HEK293 (cell line): ENCODE measurements around the gene INO80B.

Experiments used
- REPIN1 ChIP-seq: fragments of 450-650 bp; formaldehyde crosslinking; IDR thresholded peaks from 2 replicates; pipeline ENCODE4 v1.5.1; 2017; ENCODE audit warnings: missing biosample characterization, missing genetic modification characterization, low read depth
- ZNF16 ChIP-seq: fragments of 450-650 bp; formaldehyde crosslinking; IDR thresholded peaks from 2 replicates; pipeline ENCODE4 v1.5.1; 2016; ENCODE audit warnings: low read depth, missing biosample characterization, missing genetic modification characterization
- ZNF175 ChIP-seq: fragments of 450-650 bp; formaldehyde crosslinking; IDR thresholded peaks from 2 replicates; pipeline ENCODE4 v1.5.1; 2016; ENCODE audit warnings: missing biosample characterization, missing genetic modification characterization
- ZNF514 ChIP-seq: fragments of 450-650 bp; formaldehyde crosslinking; IDR thresholded peaks from 2 replicates; pipeline ENCODE4 v1.5.1; 2016; ENCODE audit warnings: missing biosample characterization, missing genetic modification characterization
- ZNF560 ChIP-seq: fragments of 450-650 bp; formaldehyde crosslinking; IDR thresholded peaks from 2 replicates; pipeline ENCODE4 v1.5.1; 2017; ENCODE audit warnings: missing biosample characterization, missing genetic modification characterization, borderline replicate concordance
- ZNF658 ChIP-seq: fragments of 450-650 bp; formaldehyde crosslinking; IDR thresholded peaks from 2 replicates; pipeline ENCODE4; 2016; ENCODE audit warnings: missing biosample characterization, missing genetic modification characterization
- ZNF677 ChIP-seq: fragments of 450-650 bp; IDR thresholded peaks from 2 replicates; pipeline ENCODE4 v1.5.0; 2018; ENCODE audit warnings: missing biosample characterization, mild to moderate bottlenecking, missing genetic modification characterization, moderate library complexity
- TF ChIP-seq, protein P1 (sequence below): fragments of 450-650 bp; formaldehyde crosslinking; IDR thresholded peaks from 2 replicates; pipeline ENCODE4 v1.5.1; 2016; ENCODE audit warnings: missing biosample characterization, missing genetic modification characterization
- TF ChIP-seq, protein P2 (sequence below): fragments of 450-650 bp; formaldehyde crosslinking; IDR thresholded peaks from 2 replicates; pipeline ENCODE4 v1.5.1; 2016; ENCODE audit warnings: missing biosample characterization, missing genetic modification characterization
- TF ChIP-seq, protein P3 (sequence below): fragments of 450-650 bp; formaldehyde crosslinking; IDR thresholded peaks from 2 replicates; pipeline ENCODE4 v1.5.1; 2016; ENCODE audit warnings: missing biosample characterization, missing genetic modification characterization
- TF ChIP-seq, protein P4 (sequence below): fragments of 450-650 bp; formaldehyde crosslinking; IDR thresholded peaks from 2 replicates; pipeline ENCODE4 v1.5.0; 2017; ENCODE audit warnings: missing biosample characterization, missing genetic modification characterization, borderline replicate concordance

DNA sequence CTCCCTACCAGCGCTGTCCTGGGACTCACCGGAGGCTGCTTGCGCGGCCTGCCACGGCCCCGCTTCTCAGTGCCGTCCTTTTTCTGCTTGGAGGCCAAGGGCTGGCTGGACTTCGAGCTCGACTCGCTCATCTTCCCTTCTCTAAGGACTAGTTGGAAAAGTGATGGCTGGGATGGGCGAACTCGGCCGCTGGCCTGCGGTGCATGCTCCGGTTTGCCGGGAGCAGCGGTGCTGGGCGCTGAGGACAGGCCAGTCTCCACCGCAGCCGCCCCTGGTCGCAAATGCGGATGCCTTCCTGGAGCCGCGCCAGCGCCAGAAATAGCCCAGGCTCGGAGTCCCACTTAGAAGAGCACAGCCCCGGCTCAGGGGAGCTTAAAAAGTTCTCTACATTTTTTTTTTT is 36.6 kb upstream of the INO80B start:
- no peak for TF ChIP-seq ZNF175
- no peak for TF ChIP-seq ZNF560 (tag by site-specific recombination)
- TF ChIP-seq, protein P1, sequence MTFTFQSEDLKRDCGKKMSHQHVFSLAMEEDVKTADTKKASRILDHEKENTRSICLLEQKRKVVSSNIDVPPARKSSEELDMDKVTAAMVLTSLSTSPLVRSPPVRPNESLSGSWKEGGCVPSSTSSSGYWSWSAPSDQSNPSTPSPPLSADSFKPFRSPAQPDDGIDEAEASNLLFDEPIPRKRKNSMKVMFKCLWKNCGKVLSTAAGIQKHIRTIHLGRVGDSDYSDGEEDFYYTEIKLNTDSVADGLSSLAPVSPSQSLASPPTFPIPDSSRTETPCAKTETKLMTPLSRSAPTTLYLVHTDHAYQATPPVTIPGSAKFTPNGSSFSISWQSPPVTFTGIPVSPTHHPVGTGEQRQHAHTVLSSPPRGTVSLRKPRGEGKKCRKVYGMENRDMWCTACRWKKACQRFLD (tag by site-specific recombination): no peak
- TF ChIP-seq ZNF514: no peak
- no peak for TF ChIP-seq ZNF677 (tag by site-specific recombination)
- no peak for TF ChIP-seq ZNF658 (tag by site-specific recombination)
- TF ChIP-seq, protein P2, sequence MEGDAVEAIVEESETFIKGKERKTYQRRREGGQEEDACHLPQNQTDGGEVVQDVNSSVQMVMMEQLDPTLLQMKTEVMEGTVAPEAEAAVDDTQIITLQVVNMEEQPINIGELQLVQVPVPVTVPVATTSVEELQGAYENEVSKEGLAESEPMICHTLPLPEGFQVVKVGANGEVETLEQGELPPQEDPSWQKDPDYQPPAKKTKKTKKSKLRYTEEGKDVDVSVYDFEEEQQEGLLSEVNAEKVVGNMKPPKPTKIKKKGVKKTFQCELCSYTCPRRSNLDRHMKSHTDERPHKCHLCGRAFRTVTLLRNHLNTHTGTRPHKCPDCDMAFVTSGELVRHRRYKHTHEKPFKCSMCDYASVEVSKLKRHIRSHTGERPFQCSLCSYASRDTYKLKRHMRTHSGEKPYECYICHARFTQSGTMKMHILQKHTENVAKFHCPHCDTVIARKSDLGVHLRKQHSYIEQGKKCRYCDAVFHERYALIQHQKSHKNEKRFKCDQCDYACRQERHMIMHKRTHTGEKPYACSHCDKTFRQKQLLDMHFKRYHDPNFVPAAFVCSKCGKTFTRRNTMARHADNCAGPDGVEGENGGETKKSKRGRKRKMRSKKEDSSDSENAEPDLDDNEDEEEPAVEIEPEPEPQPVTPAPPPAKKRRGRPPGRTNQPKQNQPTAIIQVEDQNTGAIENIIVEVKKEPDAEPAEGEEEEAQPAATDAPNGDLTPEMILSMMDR (tag by site-specific recombination): no peak
- TF ChIP-seq, protein P3, sequence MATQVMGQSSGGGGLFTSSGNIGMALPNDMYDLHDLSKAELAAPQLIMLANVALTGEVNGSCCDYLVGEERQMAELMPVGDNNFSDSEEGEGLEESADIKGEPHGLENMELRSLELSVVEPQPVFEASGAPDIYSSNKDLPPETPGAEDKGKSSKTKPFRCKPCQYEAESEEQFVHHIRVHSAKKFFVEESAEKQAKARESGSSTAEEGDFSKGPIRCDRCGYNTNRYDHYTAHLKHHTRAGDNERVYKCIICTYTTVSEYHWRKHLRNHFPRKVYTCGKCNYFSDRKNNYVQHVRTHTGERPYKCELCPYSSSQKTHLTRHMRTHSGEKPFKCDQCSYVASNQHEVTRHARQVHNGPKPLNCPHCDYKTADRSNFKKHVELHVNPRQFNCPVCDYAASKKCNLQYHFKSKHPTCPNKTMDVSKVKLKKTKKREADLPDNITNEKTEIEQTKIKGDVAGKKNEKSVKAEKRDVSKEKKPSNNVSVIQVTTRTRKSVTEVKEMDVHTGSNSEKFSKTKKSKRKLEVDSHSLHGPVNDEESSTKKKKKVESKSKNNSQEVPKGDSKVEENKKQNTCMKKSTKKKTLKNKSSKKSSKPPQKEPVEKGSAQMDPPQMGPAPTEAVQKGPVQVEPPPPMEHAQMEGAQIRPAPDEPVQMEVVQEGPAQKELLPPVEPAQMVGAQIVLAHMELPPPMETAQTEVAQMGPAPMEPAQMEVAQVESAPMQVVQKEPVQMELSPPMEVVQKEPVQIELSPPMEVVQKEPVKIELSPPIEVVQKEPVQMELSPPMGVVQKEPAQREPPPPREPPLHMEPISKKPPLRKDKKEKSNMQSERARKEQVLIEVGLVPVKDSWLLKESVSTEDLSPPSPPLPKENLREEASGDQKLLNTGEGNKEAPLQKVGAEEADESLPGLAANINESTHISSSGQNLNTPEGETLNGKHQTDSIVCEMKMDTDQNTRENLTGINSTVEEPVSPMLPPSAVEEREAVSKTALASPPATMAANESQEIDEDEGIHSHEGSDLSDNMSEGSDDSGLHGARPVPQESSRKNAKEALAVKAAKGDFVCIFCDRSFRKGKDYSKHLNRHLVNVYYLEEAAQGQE: no peak
- no peak for TF ChIP-seq REPIN1 (tag by site-specific recombination)
- TF ChIP-seq ZNF16 (tag by site-specific recombination): no peak
- TF ChIP-seq, protein P4, sequence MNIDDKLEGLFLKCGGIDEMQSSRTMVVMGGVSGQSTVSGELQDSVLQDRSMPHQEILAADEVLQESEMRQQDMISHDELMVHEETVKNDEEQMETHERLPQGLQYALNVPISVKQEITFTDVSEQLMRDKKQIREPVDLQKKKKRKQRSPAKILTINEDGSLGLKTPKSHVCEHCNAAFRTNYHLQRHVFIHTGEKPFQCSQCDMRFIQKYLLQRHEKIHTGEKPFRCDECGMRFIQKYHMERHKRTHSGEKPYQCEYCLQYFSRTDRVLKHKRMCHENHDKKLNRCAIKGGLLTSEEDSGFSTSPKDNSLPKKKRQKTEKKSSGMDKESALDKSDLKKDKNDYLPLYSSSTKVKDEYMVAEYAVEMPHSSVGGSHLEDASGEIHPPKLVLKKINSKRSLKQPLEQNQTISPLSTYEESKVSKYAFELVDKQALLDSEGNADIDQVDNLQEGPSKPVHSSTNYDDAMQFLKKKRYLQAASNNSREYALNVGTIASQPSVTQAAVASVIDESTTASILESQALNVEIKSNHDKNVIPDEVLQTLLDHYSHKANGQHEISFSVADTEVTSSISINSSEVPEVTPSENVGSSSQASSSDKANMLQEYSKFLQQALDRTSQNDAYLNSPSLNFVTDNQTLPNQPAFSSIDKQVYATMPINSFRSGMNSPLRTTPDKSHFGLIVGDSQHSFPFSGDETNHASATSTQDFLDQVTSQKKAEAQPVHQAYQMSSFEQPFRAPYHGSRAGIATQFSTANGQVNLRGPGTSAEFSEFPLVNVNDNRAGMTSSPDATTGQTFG (tag by site-specific recombination): no peak
